Stimulated activated CD8-positive, alpha-beta memory T cell treated with anti-CD3 and anti-CD28 coated beads, Interleukin-4, amount 100 ng/mL, for 24 hours (primary cell): ENCODE results near the gene CLCN7.
"Not testable (repeated sequence)": the region's sequence is repeated elsewhere in the genome, so short reads cannot be mapped to it uniquely, and the experiment has no call there.

Experiments used
- DNase-seq: peaks from one replicate; pipeline ENCODE4 v3.0.0-alpha.2; 2020; ENCODE audit warnings: low read depth

Gene CLCN7

GRCh38 chr16:1445518-1446203 lies 29.2 kb downstream of the CLCN7 start:
- no peak for DNase-seq

GRCh38 chr16:1444730-1445517 lies 29.9 kb downstream of the CLCN7 start:
- no peak for DNase-seq

GRCh38 chr16:1443980-1444729 lies 30.7 kb downstream of the CLCN7 start, which contains the start of gene CCDC154:
Gene CCDC154, minus strand, starts transcription at chr16:1444556. Its CDS starts 234 bp downstream, at chr16:1444322.
- DNase-seq: no peak

GRCh38 chr16:1443403-1443973 lies 31.3 kb downstream of the CLCN7 start:
- DNase-seq: no peak

GRCh38 chr16:1442697-1443096 lies 32.1 kb downstream of the CLCN7 start:
- DNase-seq: no peak

GRCh38 chr16:1441391-1441829 lies 33.4 kb downstream of the CLCN7 start:
- no peak for DNase-seq

- DNase-seq: not testable (repeated sequence)
Observed at GRCh38 chr16:1439699-1440074, 35.1 kb downstream of the CLCN7 start.

GRCh38 chr16:1439058-1439698 lies 35.6 kb downstream of the CLCN7 start:
- no peak for DNase-seq

- DNase-seq: no peak
Observed at GRCh38 chr16:1438229-1439057, 36.4 kb downstream of the CLCN7 start.

- no peak for DNase-seq
Observed at GRCh38 chr16:1437606-1438005, 37.2 kb downstream of the CLCN7 start.

GRCh38 chr16:1436731-1437355 lies 38.0 kb downstream of the CLCN7 start:
- no peak for DNase-seq

GRCh38 chr16:1435921-1436697 lies 38.7 kb downstream of the CLCN7 start:
- no peak for DNase-seq

- no peak for DNase-seq
Observed at GRCh38 chr16:1434644-1435592, 39.9 kb downstream of the CLCN7 start.

GRCh38 chr16:1433756-1434155 lies 41.1 kb downstream of the CLCN7 start:
- no peak for DNase-seq

GRCh38 chr16:1433263-1433560 lies 41.6 kb downstream of the CLCN7 start:
- no peak for DNase-seq

GRCh38 chr16:1432388-1433262 lies 42.2 kb downstream of the CLCN7 start:
- no peak for DNase-seq

GRCh38 chr16:1431497-1432270 lies 43.1 kb downstream of the CLCN7 start:
- DNase-seq: no peak
